Heart left ventricle (tissue), 16 donors: ENCODE data around the gene PADI4. TPM values are rescaled to one million over a fixed set of nuclear protein-coding genes. Genes with fewer than 3 reads are reported as not detected.

Experiments used
- ATAC-seq, 4 donors: fragments of 200-7000 bp; cut with Tn5 transposase; one replicate each; pipeline ENCODE4 v1.9.1; 2020 to 2022; ENCODE audit warnings: moderate library complexity in 4 of 4, mild to moderate bottlenecking in 3 of 4, moderate number of reproducible peaks in 1 of 4
- DNase-seq, 5 donors: peaks; one replicate each; pipeline ENCODE4 v3.0.0-alpha.2; 2020
- H3K27ac ChIP-seq, 12 donors: fragments of 200-600 bp; sonication (generic) in 4 of 12; one replicate each; pipeline versions ENCODE4 v1.5.0 to v1.8.0; 2016 to 2022; ENCODE audit warnings: mild to moderate bottlenecking in 2 of 12
- H3K27me3 ChIP-seq, 9 donors: fragments of 200-600 bp; sonication (generic) in 2 of 9; one replicate each; pipeline versions ENCODE4 v1.5.1 to v1.8.0; 2016 to 2022; ENCODE audit warnings: mild to moderate bottlenecking in 3 of 9
- H3K36me3 ChIP-seq, 9 donors: fragments of 200-600 bp; sonication (generic) in 2 of 9; one replicate each; pipeline versions ENCODE4 v1.5.0 to v1.8.0; 2018 to 2022; ENCODE audit warnings: mild to moderate bottlenecking in 2 of 9
- H3K4me1 ChIP-seq, 12 donors: fragments of 200-600 bp; sonication (generic) in 4 of 12; one replicate each; pipeline versions ENCODE4 v1.5.0 to v1.8.0; 2016 to 2022; ENCODE audit warnings: mild to moderate bottlenecking in 3 of 12
- H3K4me3 ChIP-seq, 12 donors: fragments of 200-600 bp; sonication (generic) in 4 of 12; one replicate each; pipeline versions ENCODE4 v1.5.0 to v1.8.0; 2017 to 2022; ENCODE audit warnings: mild to moderate bottlenecking in 9 of 12, moderate library complexity in 4 of 12
- H3K9me3 ChIP-seq, 12 donors: fragments of 200-600 bp; sonication (generic) in 4 of 12; one replicate each; pipeline versions ENCODE4 v1.5.0 to v1.8.0; 2016 to 2022; ENCODE audit warnings: mild to moderate bottlenecking in 1 of 12
- CTCF ChIP-seq, 12 donors: fragments of 200-600 bp; sonication (generic) in 4 of 12; IDR thresholded peaks; one replicate each; pipeline versions ENCODE4 v1.5.0 to v1.8.0; 2018 to 2022; ENCODE audit warnings: antibody characterized with exemption in 12 of 12, mild to moderate bottlenecking in 5 of 12
- POLR2A ChIP-seq, 2 donors: fragments of 450-650 bp; IDR thresholded peaks; one replicate each; pipeline ENCODE4 v1.6.1; 2017; ENCODE audit warnings: antibody characterized with exemption in 2 of 2, mild to moderate bottlenecking in 2 of 2, moderate library complexity in 2 of 2
- WGBS, 4 donors: extraction: QIAGEN DNeasy Blood & Tissue Kit in 2 of 4; methylation state at CpG; one replicate each; pipeline versions ENCODE4 v1.1.5 to v1.1.7; 2013 to 2018; 5-methylcytosine and 5-hydroxymethylcytosine counted together
- intact Hi-C, 10 donors: fragments of 100-400 bp; cut with DNase I; formaldehyde crosslinking; loops; one replicate each; pipeline versions ENCODE4 v1.11.1 to v1.14.2; 2022
- polyA plus RNA-seq, 2 donors: library from polyadenylated mRNA; stranded (reverse); fragments of 200-250 nt; gene quantifications; one replicate each; pipeline ENCODE4 v1.2.3, GENCODE V29; 2013
- total RNA-seq, 9 donors: library from RNA; depleted of rRNA in 2 of 9; stranded (reverse); fragments of >200 nt in 2 of 9; fragmentation: NEBNext Ultra II Directional in 3 of 9; extraction: Animal tissue kit (Norgen Biotek cat#: 25700) in 3 of 9; gene quantifications; one replicate each; pipeline versions ENCODE4 v1.1.0 to v1.2.4, GENCODE V29; 2016 to 2023
- donor health status: ischemic (EF 13 %, LVEDD 7.1; RV severe dilation, severe dysfunction).
- donor health status: healthy with polysubstance abuse.
- donor health status: DM: no; HTN: yes; CAD: no.
- donor health status: DM: no; HTN: no; CAD: no.
- donor health status: ischemic (EF 25% LVEDD 6.9; RV normal size, moderate dysfunction).
- donor health status: ischemic (EF 25% LVEDD 5.7; RV mildly dilated, moderate dysfunction).
- donor health status: healthy.
- donor health status: DM: yes; HTN: yes; CAD: no.
- donor health status: ischemic (EF 35%, LVEDD 5.7; RV mildly dilated, moderate dysfunction).
- donor health status: nonischemic (EF 11% LVEDD 7.7; RV severe dilation, severe dysfunction).
- donor health status: DM: yes; HTN: yes; CAD: no.
- donor health status: PGD.
- donor health status: ischemic (EF 29% LVEDD 5.4; RV normal size, mild dysfunction).
- donor health status: nonischemic (EF 23%, LVEDD 6.1; RV moderate dilation, normal function).

Gene PADI4
- total and polyA plus RNA-seq, 11 donors, result 0.08 to 2.3 (median 0.35) TPM; not detected in 2

GRCh38 chr1:17297991-17298390, 10.0 kb upstream of the PADI4 start:
- TF ChIP-seq CTCF (IDR thresholded peaks at IDR 0.05), result no peak
- no peak for TF ChIP-seq POLR2A (IDR thresholded peaks at IDR 0.05)
- peaks cover 0 to 23% (median 9%) of the 10 kb centered on the region in 12 donors for H3K9me3 ChIP-seq
- no peak overlapping the region for H3K4me3 ChIP-seq
- H3K4me1 ChIP-seq, result no peaks in the 10 kb centered on the region
- intact Hi-C loops, result no loop called here
- no peak overlapping the region for H3K27ac ChIP-seq
- ATAC-seq (no peak), DNase-seq (no peak)
- H3K36me3 ChIP-seq, result no peaks in the 10 kb centered on the region
- 71 to 87% (median 79%) methylated on average over 7 of the region's 7 CpGs for WGBS, 4 donors
- peaks cover 0 to 7% (median 0%) of the 10 kb centered on the region in 9 donors for H3K27me3 ChIP-seq

- ATAC-seq, result no peak
- no peak overlapping the region for H3K27ac ChIP-seq
- peaks cover 0 to 13% (median 0%) of the 10 kb centered on the region in 12 donors for H3K4me1 ChIP-seq
- intact Hi-C loops, result no loop called here
- TF ChIP-seq CTCF (IDR thresholded peaks at IDR 0.05), result no peak
- peaks cover 0 to 5% (median 0%) of the 10 kb centered on the region in 9 donors for H3K27me3 ChIP-seq
- no peak overlapping the region for H3K4me3 ChIP-seq
- no peaks in the 10 kb centered on the region for H3K36me3 ChIP-seq
- peaks cover 0 to 23% (median 9%) of the 10 kb centered on the region in 12 donors for H3K9me3 ChIP-seq
- WGBS, 4 donors, result 75 to 85% (median 81%) methylated on average over 5 of the region's 5 CpGs
- DNase-seq, result no peak
Observed at GRCh38 chr1:17301767-17302166, 6.2 kb upstream of the PADI4 start.

GRCh38 chr1:17304151-17304825, 3.7 kb upstream of the PADI4 start:
- peaks cover 0 to 13% (median 0%) of the 10 kb centered on the region in 12 donors for H3K4me1 ChIP-seq
- H3K4me3 ChIP-seq, result no peak overlapping the region
- WGBS, 4 donors, result 20 to 31% (median 27%) methylated on average over 6 of the region's 6 CpGs
- H3K9me3 ChIP-seq, result peaks cover 0 to 23% (median 9%) of the 10 kb centered on the region in 12 donors
- peaks cover 0 to 23% (median 9%) of the 10 kb centered on the region in 9 donors for H3K27me3 ChIP-seq
- ATAC-seq (no peak), DNase-seq (no peak)
- no peaks in the 10 kb centered on the region for H3K36me3 ChIP-seq
- TF ChIP-seq POLR2A (IDR thresholded peaks at IDR 0.05) (no peak), CTCF (IDR thresholded peaks at IDR 0.05) (no peak)
- intact Hi-C loops, result no loop called here
- no peak overlapping the region for H3K27ac ChIP-seq

GRCh38 chr1:17304826-17305175, 3.2 kb upstream of the PADI4 start:
- intact Hi-C loops, result no loop called here
- Histone ChIP-seq H3K4me3 (no peak overlapping the region), H3K4me1 (peaks cover 0 to 13% (median 0%) of the 10 kb centered on the region in 12 donors), H3K27me3 (peaks cover 0 to 28% (median 12%) of the 10 kb centered on the region in 9 donors), H3K27ac (no peak overlapping the region), H3K36me3 (no peaks in the 10 kb centered on the region), H3K9me3 (peaks cover 0 to 23% (median 9%) of the 10 kb centered on the region in 12 donors)
- no peak for ATAC-seq
- 50 to 65% (median 55%) methylated on average over 5 to 6 of the region's 6 CpGs for WGBS, 4 donors
- DNase-seq, result no peak
- TF ChIP-seq CTCF (IDR thresholded peaks at IDR 0.05) (no peak), POLR2A (IDR thresholded peaks at IDR 0.05) (no peak)
